Measurements from ENCODE around the gene CTBP2. TPM values are rescaled to one million over a fixed set of nuclear protein-coding genes. Genes with fewer than 3 reads are reported as not detected.

The CTBP2 gene
- total RNA-seq, 1 experiment from 2014 or later, result 97.2 TPM

DNA sequence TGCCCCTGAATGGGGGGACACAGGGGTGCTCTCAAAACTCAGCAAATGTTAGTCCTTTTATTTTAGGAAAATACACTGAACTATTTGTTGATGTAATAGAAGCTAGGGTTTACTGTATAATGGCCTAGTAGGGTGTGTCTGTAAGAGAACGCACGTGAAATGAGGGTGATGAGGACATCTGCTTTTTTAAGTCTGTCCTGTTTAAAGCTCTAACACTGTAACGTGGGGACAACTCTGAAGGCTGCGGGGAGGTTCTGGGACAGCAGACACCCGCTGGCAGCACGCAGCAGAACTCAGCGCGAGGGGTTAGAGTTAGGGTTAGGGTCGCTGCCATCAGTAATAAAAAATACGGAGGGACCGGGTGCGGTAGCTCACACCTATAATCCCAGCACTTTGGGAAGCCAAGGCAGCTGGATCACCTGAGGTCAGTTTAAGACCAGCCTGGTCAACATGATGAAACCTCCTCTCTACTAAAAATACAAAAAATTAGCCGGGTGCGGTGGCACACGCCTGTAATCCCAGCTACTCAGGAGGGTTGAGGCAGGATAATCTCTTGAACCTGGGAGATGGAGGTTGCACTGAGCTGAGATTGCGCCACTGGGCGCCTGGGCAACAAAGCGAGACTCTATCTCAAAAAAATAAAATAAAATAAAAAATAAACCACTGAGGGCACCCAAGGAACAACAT lies 98.0 kb downstream of the CTBP2 start:
- Histone ChIP-seq H3K9me3 (no peaks in the 10 kb centered on the region), H3K4me3 (ENCODE audit: low read depth, low read length) (no peak overlapping the region), H3K4me1 (peaks cover 36% of the 10 kb centered on the region), H3K27me3 (replicated peaks; ENCODE audit: control insufficient read depth, insufficient read depth, low read length) (no peaks in the 10 kb centered on the region), H3K36me3 (ENCODE audit: control insufficient read depth, insufficient read depth, low read length) (no peaks in the 10 kb centered on the region)
- Mint-ChIP-seq H3K36me3 (ENCODE audit: insufficient read depth, unreplicated experiment) (peaks cover 79% of the 10 kb centered on the region), H3K27ac (ENCODE audit: unreplicated experiment) (peak overlapping the region; percentile 43), H3K9me3 (ENCODE audit: unreplicated experiment) (no peaks in the 10 kb centered on the region), H3K4me3 (ENCODE audit: unreplicated experiment) (no peak overlapping the region), H3K27me3 (ENCODE audit: insufficient read depth, unreplicated experiment) (no peaks in the 10 kb centered on the region), H3K4me1 (ENCODE audit: low read depth, unreplicated experiment) (peaks cover 29% of the 10 kb centered on the region)
- TF ChIP-seq, protein P1, sequence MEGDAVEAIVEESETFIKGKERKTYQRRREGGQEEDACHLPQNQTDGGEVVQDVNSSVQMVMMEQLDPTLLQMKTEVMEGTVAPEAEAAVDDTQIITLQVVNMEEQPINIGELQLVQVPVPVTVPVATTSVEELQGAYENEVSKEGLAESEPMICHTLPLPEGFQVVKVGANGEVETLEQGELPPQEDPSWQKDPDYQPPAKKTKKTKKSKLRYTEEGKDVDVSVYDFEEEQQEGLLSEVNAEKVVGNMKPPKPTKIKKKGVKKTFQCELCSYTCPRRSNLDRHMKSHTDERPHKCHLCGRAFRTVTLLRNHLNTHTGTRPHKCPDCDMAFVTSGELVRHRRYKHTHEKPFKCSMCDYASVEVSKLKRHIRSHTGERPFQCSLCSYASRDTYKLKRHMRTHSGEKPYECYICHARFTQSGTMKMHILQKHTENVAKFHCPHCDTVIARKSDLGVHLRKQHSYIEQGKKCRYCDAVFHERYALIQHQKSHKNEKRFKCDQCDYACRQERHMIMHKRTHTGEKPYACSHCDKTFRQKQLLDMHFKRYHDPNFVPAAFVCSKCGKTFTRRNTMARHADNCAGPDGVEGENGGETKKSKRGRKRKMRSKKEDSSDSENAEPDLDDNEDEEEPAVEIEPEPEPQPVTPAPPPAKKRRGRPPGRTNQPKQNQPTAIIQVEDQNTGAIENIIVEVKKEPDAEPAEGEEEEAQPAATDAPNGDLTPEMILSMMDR (IDR thresholded peaks at IDR 0.05; ENCODE audit: insufficient read depth in 1 of 2, low read depth in 1 of 2, low read length in 1 of 2, severe bottlenecking in 1 of 2, unreplicated experiment in 1 of 2), result no peak
- intact Hi-C loops (cut with micrococcal nuclease; ENCODE audit: unreplicated experiment), result loop anchor here (5.0 kb wide), 1 partner anchor 55 kb away; no protein-coding TSS in a partner anchor
- CTCF ChIA-PET, result interaction anchor here (3.6 kb wide), 1 partner anchor 14 kb away, joined by 33 read pairs; no protein-coding TSS in a partner anchor
- DNase-seq, result no peak
- BruUV-seq (replicated peaks), result no TSS peak
- POLR2A ChIA-PET, result no interaction called here

DNA sequence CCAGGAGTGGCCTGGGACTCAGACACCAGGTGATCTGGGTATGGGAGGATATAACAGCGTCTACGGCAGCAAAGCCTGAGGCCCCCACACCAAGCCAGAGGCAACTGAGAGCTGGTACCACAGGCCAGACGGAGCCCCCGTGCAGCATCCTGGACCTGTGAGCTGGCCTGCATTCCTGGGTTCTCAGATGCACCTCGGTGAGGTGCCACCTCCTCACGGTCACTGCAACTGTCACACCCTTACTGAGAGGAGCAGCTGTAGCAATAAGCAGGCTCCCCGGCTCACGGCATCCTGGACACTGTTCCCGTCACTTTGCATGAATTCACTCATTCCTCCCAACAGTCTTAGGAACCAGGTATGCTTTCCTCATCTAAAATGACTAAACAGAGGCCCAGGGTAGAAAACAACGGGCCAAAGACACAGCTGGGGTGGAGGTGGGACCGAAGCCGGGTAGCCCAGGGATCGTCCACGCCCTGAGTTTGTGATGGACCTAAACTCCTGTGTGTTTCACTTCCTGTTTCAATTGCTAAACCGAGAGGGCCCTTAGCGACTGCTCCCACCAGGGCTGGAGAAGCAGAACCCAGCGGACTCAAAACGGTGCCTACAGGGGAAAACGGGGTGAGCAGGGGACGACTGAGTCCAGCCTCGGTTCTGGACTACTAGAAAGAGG lies 98.7 kb downstream of the CTBP2 start:
- Mint-ChIP-seq H3K9me3 (ENCODE audit: unreplicated experiment) (no peaks in the 10 kb centered on the region), H3K4me3 (ENCODE audit: unreplicated experiment) (no peak overlapping the region), H3K4me1 (ENCODE audit: low read depth, unreplicated experiment) (peaks cover 27% of the 10 kb centered on the region), H3K27ac (ENCODE audit: unreplicated experiment) (peak overlapping the region; percentile 43), H3K27me3 (ENCODE audit: insufficient read depth, unreplicated experiment) (no peaks in the 10 kb centered on the region), H3K36me3 (ENCODE audit: insufficient read depth, unreplicated experiment) (peaks cover 73% of the 10 kb centered on the region)
- DNase-seq, result no peak
- no TSS peak for BruUV-seq (replicated peaks)
- no peaks in the 10 kb centered on the region for H3K9me3 ChIP-seq
- ChIA-PET POLR2A (no interaction called here), CTCF (interaction anchor here (0.5 to 3.6 kb wide), 7 partner anchors 14 to 160 kb away, joined by 3 to 33 read pairs (median 5); no protein-coding TSS in a partner anchor)
- peaks cover 36% of the 10 kb centered on the region for H3K4me1 ChIP-seq
- H3K36me3 ChIP-seq (ENCODE audit: control insufficient read depth, insufficient read depth, low read length), result no peaks in the 10 kb centered on the region; the same call in 1 of the 2 replicates
- TF ChIP-seq, protein P1 (IDR thresholded peaks at IDR 0.05; ENCODE audit: insufficient read depth in 1 of 2, low read depth in 1 of 2, low read length in 1 of 2, severe bottlenecking in 1 of 2, unreplicated experiment in 1 of 2), result no peak
- intact Hi-C loops (cut with micrococcal nuclease; ENCODE audit: unreplicated experiment), result loop anchor here (1.0 to 5.0 kb wide), 3 partner anchors 13 to 314 kb away; no protein-coding TSS in a partner anchor
- no peaks in the 10 kb centered on the region for H3K27me3 ChIP-seq (replicated peaks; ENCODE audit: control insufficient read depth, insufficient read depth, low read length)
- no peak overlapping the region for H3K4me3 ChIP-seq (ENCODE audit: low read depth, low read length)

DNA sequence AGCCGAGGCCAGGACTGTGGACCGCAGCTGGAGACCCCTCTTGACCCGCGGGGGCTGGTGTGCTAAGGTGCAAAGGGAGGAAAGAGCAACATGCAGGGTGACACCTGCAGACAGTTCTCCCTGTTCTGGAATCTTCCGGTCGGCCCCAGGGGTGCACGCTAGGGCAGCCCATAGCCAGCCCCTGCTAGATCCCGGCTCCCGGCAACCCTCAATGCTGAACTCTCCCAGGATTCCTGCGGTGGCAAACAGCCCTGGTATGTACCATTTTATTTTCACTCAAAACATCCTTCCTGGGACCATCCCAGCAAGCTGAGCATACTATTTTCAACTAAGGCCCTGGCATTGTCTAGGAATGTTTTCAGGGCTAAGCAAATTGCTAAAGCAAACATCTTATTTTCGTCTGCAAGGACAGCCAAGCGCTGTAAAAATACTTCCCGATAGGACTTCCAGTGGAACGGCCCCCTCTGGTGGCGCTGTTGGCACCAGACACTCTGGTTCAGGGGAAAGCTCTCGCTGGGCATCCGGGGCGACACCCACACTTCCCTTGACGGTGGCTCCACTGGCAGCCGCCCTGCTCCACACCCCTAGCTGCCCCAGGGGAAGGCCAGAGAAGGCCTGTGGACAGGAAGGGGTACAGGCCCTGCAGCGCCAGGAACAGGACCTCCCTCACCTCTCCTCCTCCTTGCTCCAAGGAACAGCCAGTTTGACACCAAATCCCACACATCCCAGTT lies 99.4 kb downstream of the CTBP2 start:
- Mint-ChIP-seq H3K36me3 (ENCODE audit: insufficient read depth, unreplicated experiment) (peaks cover 71% of the 10 kb centered on the region), H3K4me3 (ENCODE audit: unreplicated experiment) (no peak overlapping the region), H3K9me3 (ENCODE audit: unreplicated experiment) (no peaks in the 10 kb centered on the region), H3K27me3 (ENCODE audit: insufficient read depth, unreplicated experiment) (no peaks in the 10 kb centered on the region), H3K27ac (ENCODE audit: unreplicated experiment) (peak overlapping the region; percentile 44), H3K4me1 (ENCODE audit: low read depth, unreplicated experiment) (peaks cover 20% of the 10 kb centered on the region)
- TF ChIP-seq, protein P1 (IDR thresholded peaks at IDR 0.05; ENCODE audit: insufficient read depth in 1 of 2, low read depth in 1 of 2, low read length in 1 of 2, severe bottlenecking in 1 of 2, unreplicated experiment in 1 of 2), result peak; percentile 80
- Histone ChIP-seq H3K4me1 (peaks cover 32% of the 10 kb centered on the region), H3K36me3 (ENCODE audit: control insufficient read depth, insufficient read depth, low read length) (no peaks in the 10 kb centered on the region; the same call in none of the 2 replicates), H3K27me3 (replicated peaks; ENCODE audit: control insufficient read depth, insufficient read depth, low read length) (no peaks in the 10 kb centered on the region), H3K9me3 (no peaks in the 10 kb centered on the region), H3K4me3 (ENCODE audit: low read depth, low read length) (no peak overlapping the region)
- intact Hi-C loops (cut with micrococcal nuclease; ENCODE audit: unreplicated experiment), result loop anchor here (1.0 to 5.0 kb wide), 3 partner anchors 13 to 314 kb away; no protein-coding TSS in a partner anchor
- no TSS peak for BruUV-seq (replicated peaks)
- DNase-seq, result peak; percentile 62 to 77
- POLR2A ChIA-PET, result no interaction called here
- CTCF ChIA-PET, result interaction anchor here (0.6 to 3.6 kb wide), 6 partner anchors 13 to 160 kb away, joined by 3 to 33 read pairs (median 6); no protein-coding TSS in a partner anchor
